Amniotic epithelial cell (primary cell): ENCODE data around the gene LRRC8C.

ENCODE experiments used
- DNase-seq: peaks from one replicate; pipeline ENCODE4 v3.0.0-alpha.2; 2010; ENCODE audit warnings: low read depth

The LRRC8C gene

GRCh38 chr1:89763649-89763986, 130.7 kb downstream of the LRRC8C start:
- no peak for DNase-seq

GRCh38 chr1:89765774-89766173, 132.9 kb downstream of the LRRC8C start:
- DNase-seq = no peak

GRCh38 chr1:89767618-89768017, 134.7 kb downstream of the LRRC8C start:
- no peak for DNase-seq
